Neuron (in vitro differentiated cells): ENCODE data around the gene BCKDHB.
"Not testable (repeated sequence)": the region's sequence is repeated elsewhere in the genome, so short reads cannot be mapped to it uniquely, and the experiment has no call there.

Experiments
- H2AFZ ChIP-seq: one replicate; pipeline ENCODE4 v1.6.1; 2013; ENCODE audit warnings: low read depth, mild to moderate bottlenecking, inconsistent platforms, low read length, moderate library complexity
- H3K27me3 ChIP-seq: one replicate; pipeline ENCODE4 v1.6.1; 2013; ENCODE audit warnings: low read length; ENCODE audit not compliant: insufficient read depth
- H3K36me3 ChIP-seq: one replicate; pipeline ENCODE4 v1.6.1; 2013; ENCODE audit warnings: low read length; ENCODE audit not compliant: insufficient read depth
- H3K4me1 ChIP-seq: one replicate; pipeline ENCODE4 v1.6.1; 2013; ENCODE audit warnings: low read length; ENCODE audit not compliant: insufficient read depth
- H3K4me3 ChIP-seq: 2 replicates; pipeline ENCODE4 v1.5.1; 2013; ENCODE audit warnings: mild to moderate bottlenecking, low read length, moderate library complexity
- H3K9me3 ChIP-seq: one replicate; pipeline ENCODE4 v1.6.1; 2013; ENCODE audit warnings: low read length

BCKDHB gene

GRCh38 chr6:80223743-80224212 is 117.3 kb downstream of the BCKDHB start:
- Histone ChIP-seq H3K9me3 (no peaks in the 10 kb centered on the region), H3K27me3 (no peaks in the 10 kb centered on the region), H3K4me1 (no peaks in the 10 kb centered on the region), H2AFZ (no peak overlapping the region), H3K36me3 (no peaks in the 10 kb centered on the region), H3K4me3 (no peak overlapping the region)

- Histone ChIP-seq H3K4me3 (no peak overlapping the region), H3K27me3 (no peaks in the 10 kb centered on the region), H2AFZ (no peak overlapping the region), H3K4me1 (no peaks in the 10 kb centered on the region), H3K9me3 (peaks cover 2% of the 10 kb centered on the region), H3K36me3 (no peaks in the 10 kb centered on the region)
These were observed 119.7 kb downstream of the BCKDHB start for GRCh38 chr6:80226151-80226550.

- no peaks in the 10 kb centered on the region for H3K36me3 ChIP-seq
- no peaks in the 10 kb centered on the region for H3K27me3 ChIP-seq
- H2AFZ ChIP-seq: no peak overlapping the region
- no peaks in the 10 kb centered on the region for H3K4me1 ChIP-seq
- no peak overlapping the region for H3K4me3 ChIP-seq
- peaks cover 2% of the 10 kb centered on the region for H3K9me3 ChIP-seq
These were observed 120.2 kb downstream of the BCKDHB start for GRCh38 chr6:80226699-80227098.

- peaks cover 2% of the 10 kb centered on the region for H3K9me3 ChIP-seq
- no peaks in the 10 kb centered on the region for H3K36me3 ChIP-seq
- no peak overlapping the region for H3K4me3 ChIP-seq
These were observed 121.2 kb downstream of the BCKDHB start for GRCh38 chr6:80227545-80228105.

GRCh38 chr6:80233262-80233661 is 126.8 kb downstream of the BCKDHB start:
- H3K9me3 ChIP-seq: peaks cover 2% of the 10 kb centered on the region
- H3K4me3 ChIP-seq: no peak overlapping the region
- H3K27me3 ChIP-seq: no peaks in the 10 kb centered on the region
- no peaks in the 10 kb centered on the region for H3K36me3 ChIP-seq
- H3K4me1 ChIP-seq: no peaks in the 10 kb centered on the region
- H2AFZ ChIP-seq: no peak overlapping the region

More at GRCh38 chr6:80227545-80228105, 121.2 kb downstream of the BCKDHB start:
- Histone ChIP-seq H3K27me3 (no peaks in the 10 kb centered on the region), H2AFZ (no peak overlapping the region), H3K4me1 (no peaks in the 10 kb centered on the region)

GRCh38 chr6:80233958-80234357 is 127.5 kb downstream of the BCKDHB start:
- Histone ChIP-seq H3K36me3 (no peaks in the 10 kb centered on the region), H3K4me3 (no peak overlapping the region), H2AFZ (no peak overlapping the region), H3K9me3 (peaks cover 2% of the 10 kb centered on the region), H3K4me1 (no peaks in the 10 kb centered on the region), H3K27me3 (no peaks in the 10 kb centered on the region)

- no peaks in the 10 kb centered on the region for H3K27me3 ChIP-seq
- no peaks in the 10 kb centered on the region for H3K4me1 ChIP-seq
- no peak overlapping the region for H2AFZ ChIP-seq
- H3K36me3 ChIP-seq: no peaks in the 10 kb centered on the region
- H3K4me3 ChIP-seq: no peak overlapping the region
- H3K9me3 ChIP-seq: peaks cover 2% of the 10 kb centered on the region
These were observed 127.9 kb downstream of the BCKDHB start for GRCh38 chr6:80234401-80234800.

GRCh38 chr6:80234908-80235307 is 128.4 kb downstream of the BCKDHB start:
- Histone ChIP-seq H3K36me3 (no peaks in the 10 kb centered on the region), H3K27me3 (no peaks in the 10 kb centered on the region), H3K4me1 (no peaks in the 10 kb centered on the region), H3K4me3 (no peak overlapping the region), H3K9me3 (peaks cover 2% of the 10 kb centered on the region), H2AFZ (no peak overlapping the region)

GRCh38 chr6:80235647-80236046 is 129.2 kb downstream of the BCKDHB start:
- no peaks in the 10 kb centered on the region for H3K36me3 ChIP-seq
- no peaks in the 10 kb centered on the region for H3K9me3 ChIP-seq
- no peaks in the 10 kb centered on the region for H3K27me3 ChIP-seq

GRCh38 chr6:80238754-80239153 is 132.3 kb downstream of the BCKDHB start:
- not testable (repeated sequence) for H3K36me3 ChIP-seq, H3K27me3 ChIP-seq, H2AFZ ChIP-seq, H3K4me1 ChIP-seq, H3K9me3 ChIP-seq, H3K4me3 ChIP-seq

More at GRCh38 chr6:80235647-80236046, 129.2 kb downstream of the BCKDHB start:
- H3K4me1 ChIP-seq: no peaks in the 10 kb centered on the region
- H3K4me3 ChIP-seq: no peak overlapping the region
- no peak overlapping the region for H2AFZ ChIP-seq

- no peaks in the 10 kb centered on the region for H3K27me3 ChIP-seq
- no peak overlapping the region for H3K4me3 ChIP-seq
- H3K36me3 ChIP-seq: no peaks in the 10 kb centered on the region
- no peaks in the 10 kb centered on the region for H3K9me3 ChIP-seq
- no peaks in the 10 kb centered on the region for H3K4me1 ChIP-seq
- no peak overlapping the region for H2AFZ ChIP-seq
These were observed 138.6 kb downstream of the BCKDHB start for GRCh38 chr6:80245043-80245442.

- Histone ChIP-seq H3K36me3 (no peaks in the 10 kb centered on the region), H2AFZ (no peak overlapping the region), H3K4me1 (no peaks in the 10 kb centered on the region), H3K4me3 (no peak overlapping the region), H3K27me3 (no peaks in the 10 kb centered on the region), H3K9me3 (no peaks in the 10 kb centered on the region)
These were observed 143.4 kb downstream of the BCKDHB start for GRCh38 chr6:80249897-80250296.

GRCh38 chr6:80250391-80250997 is 144.0 kb downstream of the BCKDHB start:
- Histone ChIP-seq H3K4me3 (no peak overlapping the region), H2AFZ (no peak overlapping the region), H3K36me3 (no peaks in the 10 kb centered on the region), H3K9me3 (no peaks in the 10 kb centered on the region), H3K4me1 (no peaks in the 10 kb centered on the region), H3K27me3 (no peaks in the 10 kb centered on the region)

GRCh38 chr6:80251321-80251720 is 144.8 kb downstream of the BCKDHB start:
- no peaks in the 10 kb centered on the region for H3K36me3 ChIP-seq
- H3K4me1 ChIP-seq: no peaks in the 10 kb centered on the region
- no peaks in the 10 kb centered on the region for H3K9me3 ChIP-seq
- no peak overlapping the region for H2AFZ ChIP-seq
- no peak overlapping the region for H3K4me3 ChIP-seq
- H3K27me3 ChIP-seq: no peaks in the 10 kb centered on the region
